ENCODE measurements around the gene PRCC.

Gene PRCC

DNA sequence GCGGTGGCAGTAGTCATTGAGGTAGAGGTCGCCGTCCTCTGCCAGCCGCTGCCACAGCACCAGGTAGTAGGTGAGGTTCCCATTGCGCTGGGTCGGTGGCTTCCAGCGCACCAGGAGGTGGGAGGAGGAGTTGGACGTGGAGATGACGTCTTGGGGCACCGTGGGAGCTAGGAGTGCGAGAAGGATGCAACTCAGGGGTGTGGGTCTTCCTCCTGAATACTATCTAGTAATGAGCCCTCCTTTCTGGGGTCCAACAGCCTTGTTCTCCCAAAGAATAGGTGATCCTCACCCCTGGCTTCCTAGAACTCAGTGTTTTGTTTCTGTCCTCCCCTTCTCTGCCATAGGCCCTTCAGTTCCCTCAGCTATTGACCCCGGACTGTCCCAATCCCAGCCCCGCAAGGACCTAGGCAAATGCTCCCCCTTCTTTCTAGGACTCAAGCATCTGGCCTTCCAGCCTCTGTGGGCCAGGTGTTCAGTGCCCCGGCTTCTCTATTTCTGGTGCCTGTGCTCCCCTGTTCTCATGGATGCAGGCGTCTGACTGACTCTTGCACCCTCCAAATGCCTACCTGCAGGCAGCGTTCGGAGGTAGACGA, 78.7 kb downstream of the PRCC start:
- DNase-seq, result no peak

DNA sequence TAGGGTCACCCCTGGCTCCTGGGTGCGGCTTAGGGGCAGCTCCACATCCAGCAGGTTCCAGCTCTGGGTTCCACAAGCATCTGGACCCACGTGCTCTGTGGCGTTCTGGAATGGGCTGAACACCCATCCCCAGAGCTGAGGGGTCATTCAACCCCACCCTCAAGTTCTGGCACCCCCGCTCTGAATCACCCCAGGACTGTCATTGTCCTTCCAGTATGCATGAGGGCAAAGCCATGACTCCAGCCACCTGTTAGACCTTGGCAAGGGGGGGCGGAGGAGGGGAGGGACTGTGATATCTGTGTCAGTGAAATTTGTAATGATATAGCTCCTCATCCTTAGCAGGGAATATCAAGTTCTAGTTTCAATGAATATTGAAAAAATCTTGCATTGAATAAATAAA, 79.3 kb downstream of the PRCC start:
- DNase-seq, result no peak

DNA sequence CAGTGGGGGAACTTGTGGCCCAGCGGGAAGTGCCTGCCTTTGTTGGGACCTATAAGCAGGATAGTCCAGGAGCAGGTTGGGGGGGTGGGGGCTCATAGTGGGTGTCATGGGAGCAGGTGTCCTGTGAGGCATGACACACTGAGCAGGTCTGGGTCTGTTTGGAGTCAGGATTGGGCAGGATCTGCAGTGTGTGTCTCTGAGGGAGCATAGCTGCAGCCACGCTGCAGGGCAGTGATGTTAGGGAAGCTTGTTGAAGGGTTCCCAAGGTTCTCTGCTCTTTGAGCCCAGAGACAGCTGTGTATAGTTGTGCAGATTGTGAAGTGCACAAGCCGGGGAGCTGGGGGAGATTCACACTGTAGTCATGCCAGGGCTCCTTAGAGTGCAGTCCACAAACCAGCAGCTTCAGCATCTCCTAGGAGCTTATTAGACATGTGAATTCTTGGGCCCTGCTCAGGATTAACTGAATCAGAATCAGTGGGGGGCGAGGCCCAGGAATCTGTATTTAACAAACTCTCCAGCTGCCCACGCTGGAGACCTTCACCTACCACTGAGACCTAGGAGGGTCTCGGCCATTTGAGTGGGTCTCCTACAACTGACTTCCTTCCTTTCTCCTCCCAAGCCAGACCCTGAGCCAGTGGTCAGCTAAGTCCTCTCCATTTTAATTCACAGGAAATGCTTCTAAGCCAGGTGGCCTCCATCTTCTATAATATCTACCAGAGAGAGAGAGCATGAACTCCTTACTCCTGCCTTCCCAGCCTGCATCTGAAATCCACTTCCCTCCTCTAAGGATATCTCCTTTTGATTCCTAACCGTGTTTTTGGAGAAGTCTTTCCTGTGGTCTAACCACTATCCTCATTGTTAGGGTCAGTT, 80.5 kb downstream of the PRCC start:
- DNase-seq, result no peak

DNA sequence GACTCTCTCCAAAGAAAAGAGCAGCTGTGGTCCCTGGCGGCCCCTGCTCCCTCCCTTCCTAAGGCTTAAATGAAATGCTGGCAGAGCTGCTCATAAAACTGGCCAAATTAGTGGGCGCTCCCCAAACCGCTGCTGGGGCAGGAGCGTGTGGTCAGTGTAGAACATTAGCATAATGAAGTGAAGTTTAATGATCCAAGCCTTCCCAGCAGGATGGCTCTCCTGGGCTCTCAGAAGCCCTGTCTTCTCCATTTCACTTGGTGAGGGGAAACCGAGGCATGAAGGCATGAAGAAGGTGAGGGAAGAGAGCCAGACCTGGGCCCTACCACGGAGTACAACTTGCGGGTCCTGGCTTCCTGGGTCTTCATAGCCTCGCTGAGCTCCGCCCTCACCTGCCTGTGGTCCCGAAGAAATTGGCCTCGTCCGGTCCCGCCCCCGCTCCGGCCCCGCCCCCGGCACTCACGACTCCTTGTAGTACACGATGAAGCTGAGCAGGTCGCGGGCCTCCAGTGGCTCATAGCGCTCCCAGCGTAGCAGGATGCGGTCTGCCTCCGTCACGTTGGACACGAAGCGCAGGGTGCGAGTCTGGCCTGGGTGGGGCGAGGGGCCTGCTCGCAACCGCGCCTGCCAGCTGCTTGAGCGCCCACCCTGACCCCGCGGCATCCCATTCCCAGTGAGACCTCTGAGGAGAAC, 81.3 kb downstream of the PRCC start:
- no peak for DNase-seq

DNA sequence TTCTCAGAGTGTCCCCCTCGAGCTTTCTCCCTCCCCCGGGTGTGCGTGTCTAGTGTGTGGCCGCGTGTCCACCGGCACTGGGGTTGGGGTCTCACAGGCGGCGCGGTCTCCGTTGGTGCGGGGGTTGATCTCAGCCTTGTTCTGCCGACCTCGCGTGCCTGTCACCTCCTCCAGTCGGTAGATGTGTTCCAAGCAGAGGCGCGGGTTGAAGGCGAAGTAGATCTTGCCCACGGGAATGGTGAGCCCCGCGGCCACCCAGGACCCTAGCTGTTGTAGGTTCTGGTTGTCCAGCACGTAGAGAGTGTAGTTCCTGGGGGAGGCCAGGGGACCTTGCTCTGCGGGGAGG, 81.8 kb downstream of the PRCC start:
- no peak for DNase-seq
